Measurements from ENCODE around the gene TSFM. TPM values are rescaled to one million over a fixed set of nuclear protein-coding genes. Genes with fewer than 3 reads are reported as not detected.
A peak's percentile ranks its signal among the peaks of the same experiment; 100 is the strongest.

TSFM gene
- total and polyA plus RNA-seq, 2 of the 13 experiments (the other 11 are each of a cell fraction or from before 2014, with no cell fraction given) = 29.8 to 68.3 TPM

DNA sequence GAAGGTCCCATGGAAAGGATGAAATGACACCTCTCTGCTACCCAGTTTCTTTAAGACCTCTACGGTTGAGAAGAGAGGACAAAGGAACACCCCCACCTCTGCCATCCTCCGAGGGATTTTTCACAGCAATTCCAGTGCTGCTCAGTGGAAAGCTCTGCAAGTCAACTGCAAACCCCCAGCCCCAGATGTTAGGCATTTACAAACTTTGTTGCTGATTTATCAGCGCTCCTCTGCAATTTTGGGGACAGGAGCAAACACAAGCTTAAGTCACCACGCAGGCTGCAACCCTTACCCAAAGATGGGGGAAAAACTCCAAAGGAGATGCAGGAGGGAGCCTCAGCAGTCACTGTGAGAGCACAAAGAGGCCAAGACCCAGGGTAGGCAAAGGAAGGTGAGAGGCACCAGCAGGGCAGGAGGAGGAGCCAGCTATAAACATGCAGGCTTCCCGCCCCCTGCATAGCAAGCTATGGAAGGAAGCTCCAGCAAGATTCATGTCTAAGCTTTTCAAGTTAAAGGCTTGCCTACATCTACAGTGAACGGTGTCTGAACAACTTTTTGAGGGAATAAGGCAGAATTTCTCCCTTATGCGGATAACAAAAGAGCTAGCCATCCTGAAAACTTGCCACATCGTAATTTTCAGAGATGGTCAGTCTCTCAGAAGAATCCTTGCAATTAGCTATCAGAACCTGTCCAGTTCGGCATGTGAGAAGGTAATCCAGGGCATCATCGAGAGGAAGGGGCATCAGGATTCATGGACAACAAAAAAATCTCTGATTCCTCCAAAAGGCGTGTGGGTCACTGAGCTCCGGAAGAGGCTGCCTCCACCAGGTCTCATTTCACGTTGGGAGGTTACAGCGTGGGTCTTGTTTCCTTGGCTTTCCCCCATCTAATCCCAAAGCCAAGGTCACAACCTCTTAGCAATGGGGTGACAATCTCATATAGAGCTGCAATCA lies 60.0 kb downstream of the TSFM start:
- ChIA-PET CTCF (ENCODE audit: low intra/inter-chr PET ratio, low total read pairs) (no interaction called here), POLR2A (interaction anchor here (1.2 to 1.4 kb wide), 3 partner anchors 11 to 54 kb away, joined by 3 to 6 read pairs (median 5); no protein-coding TSS in a partner anchor)
- no TSS peak for BruUV-seq (replicated peaks)
- H3K79me2 ChIP-seq (ENCODE audit: insufficient read depth, low read length) = peaks cover 82% of the 10 kb centered on the region
- in situ Hi-C loops (cut with HindIII; ENCODE audit: extremely low pct_ligation_motif_present, low pct_unique_long_range_greater_than_20kb) (loop anchor here (5.0 kb wide), 1 partner anchor 55 kb away; no protein-coding TSS in a partner anchor), intact Hi-C loops (cut with micrococcal nuclease; ENCODE audit: unreplicated experiment) (loop anchor here (5.0 kb wide), 1 partner anchor 70 kb away; the partner anchor contains the start of genes EEF1AKMT3 and METTL1)
- ATAC-seq = no peak
- H3K4me3 ChIP-seq (replicated peaks in 1 of 3; ENCODE audit: insufficient read depth in 1 of 3, low read depth in 2 of 3, low read length in 3 of 3) = peak overlapping the region in 2 of 3 experiments; percentile 6 to 30; a peak in 3 of 6 replicates
- H4K20me1 ChIP-seq (ENCODE audit: insufficient read depth, low read length) = peaks cover 78% of the 10 kb centered on the region
- no peak overlapping the region; the same call in 1 of the 2 replicates for H3K9ac ChIP-seq (ENCODE audit: insufficient read depth, low read depth, low read length)
- H3K4me1 ChIP-seq (ENCODE audit: insufficient read depth, low read length) = peaks cover 77% of the 10 kb centered on the region
- peak overlapping the region; percentile 88 for H3K4me2 ChIP-seq (ENCODE audit: low read depth, low read length)
- no peak for DNase-seq (ENCODE audit: low spot score)
- H3K9me3 ChIP-seq (ENCODE audit: low read length) = no peaks in the 10 kb centered on the region
- H3K36me3 ChIP-seq (replicated peaks in 1 of 2; ENCODE audit: control insufficient read depth in 1 of 2, insufficient read depth in 2 of 2, low read length in 2 of 2) = peaks cover 4% of the 10 kb centered on the region in 2 experiments; a peak in 2 of 5 replicates
- 78% methylated on average over 14 of the region's 14 CpGs for WGBS (ENCODE audit: low lambda C conversion rate)
- peak; percentile 56 for FAIRE-seq
- no peaks in the 10 kb centered on the region; a peak in 1 of 5 replicates for H3K27me3 ChIP-seq (ENCODE audit: control insufficient read depth in 1 of 2, insufficient read depth in 2 of 2, low read length in 2 of 2)
- no peak overlapping the region for H2AFZ ChIP-seq (ENCODE audit: low read length)
- no peak overlapping the region for H3K27ac ChIP-seq (ENCODE audit: extremely low read length, insufficient read depth, low read length)
- no peak for TF ChIP-seq NBN (conservative IDR thresholded peaks at IDR 0.05)
- TF ChIP-seq, protein P1, sequence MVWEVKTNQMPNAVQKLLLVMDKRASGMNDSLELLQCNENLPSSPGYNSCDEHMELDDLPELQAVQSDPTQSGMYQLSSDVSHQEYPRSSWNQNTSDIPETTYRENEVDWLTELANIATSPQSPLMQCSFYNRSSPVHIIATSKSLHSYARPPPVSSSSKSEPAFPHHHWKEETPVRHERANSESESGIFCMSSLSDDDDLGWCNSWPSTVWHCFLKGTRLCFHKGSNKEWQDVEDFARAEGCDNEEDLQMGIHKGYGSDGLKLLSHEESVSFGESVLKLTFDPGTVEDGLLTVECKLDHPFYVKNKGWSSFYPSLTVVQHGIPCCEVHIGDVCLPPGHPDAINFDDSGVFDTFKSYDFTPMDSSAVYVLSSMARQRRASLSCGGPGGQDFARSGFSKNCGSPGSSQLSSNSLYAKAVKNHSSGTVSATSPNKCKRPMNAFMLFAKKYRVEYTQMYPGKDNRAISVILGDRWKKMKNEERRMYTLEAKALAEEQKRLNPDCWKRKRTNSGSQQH (CRISPR knock-in tag; IDR thresholded peaks at IDR 0.05; ENCODE audit: low read depth) = no peak
- no peak for TF ChIP-seq NCOA5 (CRISPR knock-in tag; IDR thresholded peaks at IDR 0.05)
- TF ChIP-seq MXD4 (CRISPR knock-in tag; IDR thresholded peaks at IDR 0.05) = no peak
- TF ChIP-seq, protein P2, sequence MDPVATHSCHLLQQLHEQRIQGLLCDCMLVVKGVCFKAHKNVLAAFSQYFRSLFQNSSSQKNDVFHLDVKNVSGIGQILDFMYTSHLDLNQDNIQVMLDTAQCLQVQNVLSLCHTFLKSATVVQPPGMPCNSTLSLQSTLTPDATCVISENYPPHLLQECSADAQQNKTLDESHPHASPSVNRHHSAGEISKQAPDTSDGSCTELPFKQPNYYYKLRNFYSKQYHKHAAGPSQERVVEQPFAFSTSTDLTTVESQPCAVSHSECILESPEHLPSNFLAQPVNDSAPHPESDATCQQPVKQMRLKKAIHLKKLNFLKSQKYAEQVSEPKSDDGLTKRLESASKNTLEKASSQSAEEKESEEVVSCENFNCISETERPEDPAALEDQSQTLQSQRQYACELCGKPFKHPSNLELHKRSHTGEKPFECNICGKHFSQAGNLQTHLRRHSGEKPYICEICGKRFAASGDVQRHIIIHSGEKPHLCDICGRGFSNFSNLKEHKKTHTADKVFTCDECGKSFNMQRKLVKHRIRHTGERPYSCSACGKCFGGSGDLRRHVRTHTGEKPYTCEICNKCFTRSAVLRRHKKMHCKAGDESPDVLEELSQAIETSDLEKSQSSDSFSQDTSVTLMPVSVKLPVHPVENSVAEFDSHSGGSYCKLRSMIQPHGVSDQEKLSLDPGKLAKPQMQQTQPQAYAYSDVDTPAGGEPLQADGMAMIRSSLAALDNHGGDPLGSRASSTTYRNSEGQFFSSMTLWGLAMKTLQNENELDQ (CRISPR knock-in tag; IDR thresholded peaks at IDR 0.05; ENCODE audit: borderline replicate concordance) = no peak
- TF ChIP-seq, protein P3, sequence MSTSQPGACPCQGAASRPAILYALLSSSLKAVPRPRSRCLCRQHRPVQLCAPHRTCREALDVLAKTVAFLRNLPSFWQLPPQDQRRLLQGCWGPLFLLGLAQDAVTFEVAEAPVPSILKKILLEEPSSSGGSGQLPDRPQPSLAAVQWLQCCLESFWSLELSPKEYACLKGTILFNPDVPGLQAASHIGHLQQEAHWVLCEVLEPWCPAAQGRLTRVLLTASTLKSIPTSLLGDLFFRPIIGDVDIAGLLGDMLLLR (CRISPR knock-in tag; IDR thresholded peaks at IDR 0.05) = no peak
- no peak for TF ChIP-seq ZKSCAN8 (CRISPR knock-in tag; IDR thresholded peaks at IDR 0.05; ENCODE audit: borderline replicate concordance)
- TF ChIP-seq, protein P4, sequence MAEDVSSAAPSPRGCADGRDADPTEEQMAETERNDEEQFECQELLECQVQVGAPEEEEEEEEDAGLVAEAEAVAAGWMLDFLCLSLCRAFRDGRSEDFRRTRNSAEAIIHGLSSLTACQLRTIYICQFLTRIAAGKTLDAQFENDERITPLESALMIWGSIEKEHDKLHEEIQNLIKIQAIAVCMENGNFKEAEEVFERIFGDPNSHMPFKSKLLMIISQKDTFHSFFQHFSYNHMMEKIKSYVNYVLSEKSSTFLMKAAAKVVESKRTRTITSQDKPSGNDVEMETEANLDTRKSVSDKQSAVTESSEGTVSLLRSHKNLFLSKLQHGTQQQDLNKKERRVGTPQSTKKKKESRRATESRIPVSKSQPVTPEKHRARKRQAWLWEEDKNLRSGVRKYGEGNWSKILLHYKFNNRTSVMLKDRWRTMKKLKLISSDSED (CRISPR knock-in tag; IDR thresholded peaks at IDR 0.05) = no peak
- TF ChIP-seq, protein P5, sequence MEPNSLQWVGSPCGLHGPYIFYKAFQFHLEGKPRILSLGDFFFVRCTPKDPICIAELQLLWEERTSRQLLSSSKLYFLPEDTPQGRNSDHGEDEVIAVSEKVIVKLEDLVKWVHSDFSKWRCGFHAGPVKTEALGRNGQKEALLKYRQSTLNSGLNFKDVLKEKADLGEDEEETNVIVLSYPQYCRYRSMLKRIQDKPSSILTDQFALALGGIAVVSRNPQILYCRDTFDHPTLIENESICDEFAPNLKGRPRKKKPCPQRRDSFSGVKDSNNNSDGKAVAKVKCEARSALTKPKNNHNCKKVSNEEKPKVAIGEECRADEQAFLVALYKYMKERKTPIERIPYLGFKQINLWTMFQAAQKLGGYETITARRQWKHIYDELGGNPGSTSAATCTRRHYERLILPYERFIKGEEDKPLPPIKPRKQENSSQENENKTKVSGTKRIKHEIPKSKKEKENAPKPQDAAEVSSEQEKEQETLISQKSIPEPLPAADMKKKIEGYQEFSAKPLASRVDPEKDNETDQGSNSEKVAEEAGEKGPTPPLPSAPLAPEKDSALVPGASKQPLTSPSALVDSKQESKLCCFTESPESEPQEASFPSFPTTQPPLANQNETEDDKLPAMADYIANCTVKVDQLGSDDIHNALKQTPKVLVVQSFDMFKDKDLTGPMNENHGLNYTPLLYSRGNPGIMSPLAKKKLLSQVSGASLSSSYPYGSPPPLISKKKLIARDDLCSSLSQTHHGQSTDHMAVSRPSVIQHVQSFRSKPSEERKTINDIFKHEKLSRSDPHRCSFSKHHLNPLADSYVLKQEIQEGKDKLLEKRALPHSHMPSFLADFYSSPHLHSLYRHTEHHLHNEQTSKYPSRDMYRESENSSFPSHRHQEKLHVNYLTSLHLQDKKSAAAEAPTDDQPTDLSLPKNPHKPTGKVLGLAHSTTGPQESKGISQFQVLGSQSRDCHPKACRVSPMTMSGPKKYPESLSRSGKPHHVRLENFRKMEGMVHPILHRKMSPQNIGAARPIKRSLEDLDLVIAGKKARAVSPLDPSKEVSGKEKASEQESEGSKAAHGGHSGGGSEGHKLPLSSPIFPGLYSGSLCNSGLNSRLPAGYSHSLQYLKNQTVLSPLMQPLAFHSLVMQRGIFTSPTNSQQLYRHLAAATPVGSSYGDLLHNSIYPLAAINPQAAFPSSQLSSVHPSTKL (CRISPR knock-in tag; IDR thresholded peaks at IDR 0.05) = no peak
- no peak for TF ChIP-seq ZNF317 (CRISPR knock-in tag; IDR thresholded peaks at IDR 0.05)
